Measurements from ENCODE around the gene NDUFS8. TPM values are rescaled to one million over a fixed set of nuclear protein-coding genes. Genes with fewer than 3 reads are reported as not detected.

Gene NDUFS8
- total and polyA plus RNA-seq, 2 of the 13 experiments (the other 11 are each of a cell fraction or from before 2014, with no cell fraction given) = 96.7 to 158 TPM

DNA sequence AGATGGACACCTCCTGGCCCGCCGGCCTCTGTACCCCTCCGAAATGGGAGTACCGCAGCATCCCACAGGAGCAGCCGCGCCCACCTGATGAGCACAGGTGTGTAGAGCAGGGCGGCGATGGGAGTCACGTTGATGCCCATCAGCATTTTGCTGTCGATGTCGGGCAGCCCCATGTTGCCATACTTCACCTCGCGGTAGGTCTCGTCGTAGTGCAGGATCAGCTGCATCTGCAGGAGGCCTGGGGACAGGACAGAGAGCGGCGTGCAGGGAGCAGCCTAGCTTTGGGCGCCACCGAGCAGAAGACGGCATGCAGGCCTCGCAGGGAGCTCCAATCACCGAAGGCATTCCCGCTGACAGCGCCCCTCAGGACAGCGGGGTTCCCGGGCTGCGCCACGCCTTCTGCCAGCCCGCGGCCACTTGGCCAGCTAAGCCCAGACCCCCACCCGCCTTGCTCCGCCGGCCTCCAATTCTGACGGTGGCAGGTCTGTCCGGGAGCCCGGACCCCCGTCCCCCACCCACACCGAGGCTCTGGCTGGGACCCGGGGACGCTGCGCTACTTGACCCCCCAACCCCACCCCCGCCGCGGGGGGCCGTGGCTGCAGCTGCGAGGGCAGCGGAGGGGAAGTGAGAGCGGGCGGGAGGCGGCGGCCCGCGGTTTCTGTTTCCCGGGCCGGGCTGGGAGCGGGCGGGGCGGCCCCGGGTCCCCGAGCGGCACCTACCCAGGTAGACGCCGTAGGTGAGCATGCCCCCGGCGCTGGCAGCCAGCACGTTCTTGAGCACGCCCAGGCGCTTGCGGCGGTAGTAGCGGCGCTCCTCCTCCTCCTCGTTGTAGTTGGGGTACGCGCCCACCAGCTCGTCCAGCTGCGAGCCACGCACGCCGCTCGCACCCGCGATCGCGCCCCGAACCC is 27.3 kb upstream of the NDUFS8 start (continued):
- TF ChIP-seq ARNT2 (CRISPR knock-in tag; IDR thresholded peaks at IDR 0.05; ENCODE audit: low read depth) (peak; percentile 1; the same call in 1 of the 2 replicates), MXI1 (IDR thresholded peaks at IDR 0.05; ENCODE audit: borderline replicate concordance, low read depth, low read length) (no peak), ZNF432 (CRISPR knock-in tag; IDR thresholded peaks at IDR 0.05; ENCODE audit: borderline replicate concordance) (no peak), EEA1 (CRISPR knock-in tag; IDR thresholded peaks at IDR 0.05; ENCODE audit: borderline replicate concordance) (0 out of 2 replicates have a peak, but pooled peaks have one; percentile 9), HNRNPL (IDR thresholded peaks at IDR 0.05; ENCODE audit: low read depth, low read length) (0 out of 2 replicates have a peak, but pooled peaks have one; percentile 28), KMT2A (CRISPR knock-in tag; IDR thresholded peaks at IDR 0.05) (no peak), REL (CRISPR knock-in tag; conservative IDR thresholded peaks at IDR 0.05) (no peak), KDM5A (IDR thresholded peaks at IDR 0.05; ENCODE audit: borderline replicate concordance, low read length) (no peak), RCOR2 (CRISPR knock-in tag; IDR thresholded peaks at IDR 0.05) (no peak), RNF2 (conservative IDR thresholded peaks at IDR 0.05; ENCODE audit: low read depth) (no peak), ZNF749 (CRISPR knock-in tag; IDR thresholded peaks at IDR 0.05; ENCODE audit: borderline replicate concordance) (peak; percentile 52; the same call in 1 of the 2 replicates), ZSCAN21 (CRISPR knock-in tag; IDR thresholded peaks at IDR 0.05; ENCODE audit: borderline replicate concordance) (no peak; the same call in 1 of the 2 replicates), TAF15 (IDR thresholded peaks at IDR 0.05; ENCODE audit: low read depth, low read length, poor library complexity, severe bottlenecking) (no peak), MEIS2 (CRISPR knock-in tag; IDR thresholded peaks at IDR 0.05) (peak; percentile 38; the same call in 1 of the 2 replicates), MLLT10 (CRISPR knock-in tag; IDR thresholded peaks at IDR 0.05) (no peak), KAT7 (CRISPR knock-in tag; IDR thresholded peaks at IDR 0.05; ENCODE audit: borderline replicate concordance) (no peak)
- TF ChIP-seq, protein P1, sequence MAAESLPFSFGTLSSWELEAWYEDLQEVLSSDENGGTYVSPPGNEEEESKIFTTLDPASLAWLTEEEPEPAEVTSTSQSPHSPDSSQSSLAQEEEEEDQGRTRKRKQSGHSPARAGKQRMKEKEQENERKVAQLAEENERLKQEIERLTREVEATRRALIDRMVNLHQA (CRISPR knock-in tag; IDR thresholded peaks at IDR 0.05) = no peak
- TF ChIP-seq, protein P2, sequence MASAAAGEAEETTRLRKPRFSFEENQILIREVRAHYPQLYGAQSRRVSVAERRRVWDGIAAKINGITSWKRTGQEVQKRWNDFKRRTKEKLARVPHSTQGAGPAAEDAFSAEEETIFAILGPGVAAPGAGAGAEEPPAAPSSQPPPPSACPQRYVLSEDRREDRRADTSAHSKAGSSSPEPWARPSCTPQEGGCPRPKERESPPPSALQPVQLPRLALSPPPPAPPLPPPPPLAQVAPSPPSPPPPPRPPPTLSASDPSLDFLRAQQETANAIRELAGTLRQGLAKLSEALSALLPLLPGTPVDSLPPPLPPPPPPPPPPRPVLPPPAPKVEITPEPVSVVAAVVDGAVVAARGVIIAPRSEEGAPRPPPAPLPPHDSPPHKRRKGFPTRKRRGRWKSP (CRISPR knock-in tag; IDR thresholded peaks at IDR 0.05) = no peak
- TF ChIP-seq, protein P3, sequence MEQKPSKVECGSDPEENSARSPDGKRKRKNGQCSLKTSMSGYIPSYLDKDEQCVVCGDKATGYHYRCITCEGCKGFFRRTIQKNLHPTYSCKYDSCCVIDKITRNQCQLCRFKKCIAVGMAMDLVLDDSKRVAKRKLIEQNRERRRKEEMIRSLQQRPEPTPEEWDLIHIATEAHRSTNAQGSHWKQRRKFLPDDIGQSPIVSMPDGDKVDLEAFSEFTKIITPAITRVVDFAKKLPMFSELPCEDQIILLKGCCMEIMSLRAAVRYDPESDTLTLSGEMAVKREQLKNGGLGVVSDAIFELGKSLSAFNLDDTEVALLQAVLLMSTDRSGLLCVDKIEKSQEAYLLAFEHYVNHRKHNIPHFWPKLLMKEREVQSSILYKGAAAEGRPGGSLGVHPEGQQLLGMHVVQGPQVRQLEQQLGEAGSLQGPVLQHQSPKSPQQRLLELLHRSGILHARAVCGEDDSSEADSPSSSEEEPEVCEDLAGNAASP (CRISPR knock-in tag; IDR thresholded peaks at IDR 0.05; ENCODE audit: borderline replicate concordance) = no peak
- TF ChIP-seq, protein P4, sequence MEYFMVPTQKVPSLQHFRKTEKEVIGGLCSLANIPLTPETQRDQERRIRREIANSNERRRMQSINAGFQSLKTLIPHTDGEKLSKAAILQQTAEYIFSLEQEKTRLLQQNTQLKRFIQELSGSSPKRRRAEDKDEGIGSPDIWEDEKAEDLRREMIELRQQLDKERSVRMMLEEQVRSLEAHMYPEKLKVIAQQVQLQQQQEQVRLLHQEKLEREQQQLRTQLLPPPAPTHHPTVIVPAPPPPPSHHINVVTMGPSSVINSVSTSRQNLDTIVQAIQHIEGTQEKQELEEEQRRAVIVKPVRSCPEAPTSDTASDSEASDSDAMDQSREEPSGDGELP (IDR thresholded peaks at IDR 0.05; ENCODE audit: borderline replicate concordance, low read depth) = no peak
- TF ChIP-seq, protein P5, sequence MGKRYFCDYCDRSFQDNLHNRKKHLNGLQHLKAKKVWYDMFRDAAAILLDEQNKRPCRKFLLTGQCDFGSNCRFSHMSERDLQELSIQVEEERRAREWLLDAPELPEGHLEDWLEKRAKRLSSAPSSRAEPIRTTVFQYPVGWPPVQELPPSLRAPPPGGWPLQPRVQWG (CRISPR knock-in tag; IDR thresholded peaks at IDR 0.05; ENCODE audit: borderline replicate concordance, low read depth) = no peak
- TF ChIP-seq, protein P6, sequence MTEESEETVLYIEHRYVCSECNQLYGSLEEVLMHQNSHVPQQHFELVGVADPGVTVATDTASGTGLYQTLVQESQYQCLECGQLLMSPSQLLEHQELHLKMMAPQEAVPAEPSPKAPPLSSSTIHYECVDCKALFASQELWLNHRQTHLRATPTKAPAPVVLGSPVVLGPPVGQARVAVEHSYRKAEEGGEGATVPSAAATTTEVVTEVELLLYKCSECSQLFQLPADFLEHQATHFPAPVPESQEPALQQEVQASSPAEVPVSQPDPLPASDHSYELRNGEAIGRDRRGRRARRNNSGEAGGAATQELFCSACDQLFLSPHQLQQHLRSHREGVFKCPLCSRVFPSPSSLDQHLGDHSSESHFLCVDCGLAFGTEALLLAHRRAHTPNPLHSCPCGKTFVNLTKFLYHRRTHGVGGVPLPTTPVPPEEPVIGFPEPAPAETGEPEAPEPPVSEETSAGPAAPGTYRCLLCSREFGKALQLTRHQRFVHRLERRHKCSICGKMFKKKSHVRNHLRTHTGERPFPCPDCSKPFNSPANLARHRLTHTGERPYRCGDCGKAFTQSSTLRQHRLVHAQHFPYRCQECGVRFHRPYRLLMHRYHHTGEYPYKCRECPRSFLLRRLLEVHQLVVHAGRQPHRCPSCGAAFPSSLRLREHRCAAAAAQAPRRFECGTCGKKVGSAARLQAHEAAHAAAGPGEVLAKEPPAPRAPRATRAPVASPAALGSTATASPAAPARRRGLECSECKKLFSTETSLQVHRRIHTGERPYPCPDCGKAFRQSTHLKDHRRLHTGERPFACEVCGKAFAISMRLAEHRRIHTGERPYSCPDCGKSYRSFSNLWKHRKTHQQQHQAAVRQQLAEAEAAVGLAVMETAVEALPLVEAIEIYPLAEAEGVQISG (CRISPR knock-in tag; IDR thresholded peaks at IDR 0.05) = peak; percentile 9; the same call in 1 of the 2 replicates
